ENCODE data around the gene SPAG17. TPM values are rescaled to one million over a fixed set of nuclear protein-coding genes. Genes with fewer than 3 reads are reported as not detected.

SPAG17 gene
- polyA plus RNA-seq, 1 of the 3 experiments (the other 2 are of a cell fraction): not detected

- H3K27ac ChIP-seq (ENCODE audit: low read depth in 2 of 2, low read length in 1 of 2): no peak overlapping the region
- H2AFZ ChIP-seq (ENCODE audit: low read depth): no peak overlapping the region
- DNase-seq: no peak
- no peaks in the 10 kb centered on the region for H3K4me1 ChIP-seq (ENCODE audit: control insufficient read depth in 1 of 2, insufficient read depth in 2 of 2, low read depth in 1 of 2, low read length in 1 of 2)
- no peaks in the 10 kb centered on the region for H3K9me3 ChIP-seq
- H3K9ac ChIP-seq: no peak overlapping the region
- H3F3A ChIP-seq (replicated peaks; ENCODE audit: insufficient read depth): no peaks in the 10 kb centered on the region
- no peak overlapping the region for H3K4me3 ChIP-seq (ENCODE audit: low read depth in 2 of 2, low read length in 1 of 2)
- H4K20me1 ChIP-seq (ENCODE audit: insufficient read depth): no peaks in the 10 kb centered on the region
- no peaks in the 10 kb centered on the region for H3K27me3 ChIP-seq (ENCODE audit: insufficient read depth)
- H3K4me2 ChIP-seq: no peak overlapping the region
- H3K79me2 ChIP-seq (ENCODE audit: insufficient read depth): no peaks in the 10 kb centered on the region
- no peaks in the 10 kb centered on the region for H3K36me3 ChIP-seq (replicated peaks in 1 of 2; ENCODE audit: control insufficient read depth in 1 of 2, insufficient read depth in 2 of 2, low read length in 1 of 2)
- 0% methylated on average over 3 of the region's 3 CpGs for WGBS (ENCODE audit: low lambda C conversion rate)
- POLR2A ChIA-PET: no interaction called here
- TF ChIP-seq POLR2AphosphoS5 (IDR thresholded peaks at IDR 0.05; ENCODE audit: low read depth, low read length): no peak
- TF ChIP-seq NFIC (IDR thresholded peaks at IDR 0.05; ENCODE audit: borderline replicate concordance): no peak
- no peak for TF ChIP-seq RCOR1 (IDR thresholded peaks at IDR 0.05; ENCODE audit: low read length)
- TF ChIP-seq USF2 (IDR thresholded peaks at IDR 0.05; ENCODE audit: borderline replicate concordance, low read depth, low read length): no peak
- TF ChIP-seq MXI1 (IDR thresholded peaks at IDR 0.05; ENCODE audit: low read depth, low read length): no peak
- TF ChIP-seq CHD2 (IDR thresholded peaks at IDR 0.05; ENCODE audit: low read length, partially characterized antibody): no peak
- TF ChIP-seq FOSL2 (IDR thresholded peaks at IDR 0.05; ENCODE audit: borderline replicate concordance, low read depth): no peak
- TF ChIP-seq JUND (IDR thresholded peaks at IDR 0.05): no peak
- TF ChIP-seq TAF1 (IDR thresholded peaks at IDR 0.05; ENCODE audit: borderline replicate concordance, low read depth, low read length): no peak
- H3K9me2 ChIP-seq: no peaks in the 10 kb centered on the region
- CTCF ChIA-PET: no interaction called here
These were observed 16.5 kb upstream of the SPAG17 start for GRCh38 chr1:118201524-118201923.

- TF ChIP-seq RCOR1 (IDR thresholded peaks at IDR 0.05; ENCODE audit: low read length) (no peak), EP300 (IDR thresholded peaks at IDR 0.05; ENCODE audit: borderline replicate concordance in 1 of 2, low read depth in 1 of 2, low read length in 1 of 2) (no peak), USF1 (IDR thresholded peaks at IDR 0.05; ENCODE audit: borderline replicate concordance, low read depth) (no peak), POLR2AphosphoS5 (IDR thresholded peaks at IDR 0.05; ENCODE audit: low read depth, low read length) (no peak)
- TF ChIP-seq, protein P1, sequence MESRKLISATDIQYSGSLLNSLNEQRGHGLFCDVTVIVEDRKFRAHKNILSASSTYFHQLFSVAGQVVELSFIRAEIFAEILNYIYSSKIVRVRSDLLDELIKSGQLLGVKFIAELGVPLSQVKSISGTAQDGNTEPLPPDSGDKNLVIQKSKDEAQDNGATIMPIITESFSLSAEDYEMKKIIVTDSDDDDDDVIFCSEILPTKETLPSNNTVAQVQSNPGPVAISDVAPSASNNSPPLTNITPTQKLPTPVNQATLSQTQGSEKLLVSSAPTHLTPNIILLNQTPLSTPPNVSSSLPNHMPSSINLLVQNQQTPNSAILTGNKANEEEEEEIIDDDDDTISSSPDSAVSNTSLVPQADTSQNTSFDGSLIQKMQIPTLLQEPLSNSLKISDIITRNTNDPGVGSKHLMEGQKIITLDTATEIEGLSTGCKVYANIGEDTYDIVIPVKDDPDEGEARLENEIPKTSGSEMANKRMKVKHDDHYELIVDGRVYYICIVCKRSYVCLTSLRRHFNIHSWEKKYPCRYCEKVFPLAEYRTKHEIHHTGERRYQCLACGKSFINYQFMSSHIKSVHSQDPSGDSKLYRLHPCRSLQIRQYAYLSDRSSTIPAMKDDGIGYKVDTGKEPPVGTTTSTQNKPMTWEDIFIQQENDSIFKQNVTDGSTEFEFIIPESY (IDR thresholded peaks at IDR 0.05; ENCODE audit: borderline replicate concordance, low read depth): no peak
- Histone ChIP-seq H4K20me1 (ENCODE audit: insufficient read depth) (no peaks in the 10 kb centered on the region), H3K4me2 (no peak overlapping the region), H3F3A (replicated peaks; ENCODE audit: insufficient read depth) (no peaks in the 10 kb centered on the region), H3K27ac (ENCODE audit: low read depth in 2 of 2, low read length in 1 of 2) (no peak overlapping the region), H3K79me2 (ENCODE audit: insufficient read depth) (no peaks in the 10 kb centered on the region), H3K9ac (no peak overlapping the region), H3K36me3 (replicated peaks in 1 of 2; ENCODE audit: control insufficient read depth in 1 of 2, insufficient read depth in 2 of 2, low read length in 1 of 2) (no peaks in the 10 kb centered on the region), H2AFZ (ENCODE audit: low read depth) (no peak overlapping the region), H3K4me3 (ENCODE audit: low read depth in 2 of 2, low read length in 1 of 2) (no peak overlapping the region), H3K27me3 (ENCODE audit: insufficient read depth) (no peaks in the 10 kb centered on the region), H3K9me3 (no peaks in the 10 kb centered on the region), H3K4me1 (ENCODE audit: control insufficient read depth in 1 of 2, insufficient read depth in 2 of 2, low read depth in 1 of 2, low read length in 1 of 2) (no peaks in the 10 kb centered on the region), H3K9me2 (no peaks in the 10 kb centered on the region)
- CTCF ChIA-PET: no interaction called here
- POLR2A ChIA-PET: no interaction called here
- DNase-seq: no peak
- 0% methylated on average over 1 of the region's 1 CpG for WGBS (ENCODE audit: low lambda C conversion rate)
These were observed 15.8 kb upstream of the SPAG17 start for GRCh38 chr1:118200836-118201235.
